Breast epithelium (tissue), 3 donors: ENCODE results near the gene PURB.
"Not testable (repeated sequence)": the region's sequence is repeated elsewhere in the genome, so short reads cannot be mapped to it uniquely, and the experiment has no call there.

Experiments
- POLR2A ChIP-seq: fragments of 450-650 bp; IDR thresholded peaks from one replicate; pipeline ENCODE4 v1.6.1; 2016; ENCODE audit warnings: antibody characterized with exemption, mild to moderate bottlenecking, moderate library complexity
- POLR2AphosphoS5 ChIP-seq, 3 donors: sonication (generic); formaldehyde crosslinking; IDR thresholded peaks; one replicate each; pipeline ENCODE4 v1.6.1; 2017; ENCODE audit warnings: antibody characterized with exemption in 3 of 3
- TF ChIP-seq, protein P1 (sequence below), 3 donors: fragments of 450-650 bp; IDR thresholded peaks; one replicate each; pipeline ENCODE4 v1.5.1; 2016 to 2017; ENCODE audit warnings: antibody characterized with exemption in 3 of 3, mild to moderate bottlenecking in 3 of 3, moderate library complexity in 3 of 3

DNA sequence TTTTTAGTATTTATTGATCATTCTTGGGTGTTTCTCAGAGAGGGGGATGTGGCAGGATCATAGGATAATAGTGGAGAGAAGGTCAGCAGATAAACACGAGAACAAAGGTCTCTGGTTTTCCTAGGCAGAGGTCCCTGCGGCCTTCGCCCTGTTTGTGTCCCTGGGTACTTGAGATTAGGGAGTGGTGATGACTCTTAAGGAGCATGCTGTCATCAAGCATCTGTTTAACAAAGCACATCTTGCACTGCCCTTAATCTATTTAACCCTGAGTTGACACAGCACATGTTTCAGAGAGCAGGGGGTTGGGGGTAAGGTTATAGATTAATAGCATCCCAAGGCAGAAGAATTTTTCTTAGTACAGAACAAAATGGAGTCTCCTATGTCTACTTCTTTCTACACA lies 15.0 kb downstream of the PURB start:
- TF ChIP-seq, protein P1, sequence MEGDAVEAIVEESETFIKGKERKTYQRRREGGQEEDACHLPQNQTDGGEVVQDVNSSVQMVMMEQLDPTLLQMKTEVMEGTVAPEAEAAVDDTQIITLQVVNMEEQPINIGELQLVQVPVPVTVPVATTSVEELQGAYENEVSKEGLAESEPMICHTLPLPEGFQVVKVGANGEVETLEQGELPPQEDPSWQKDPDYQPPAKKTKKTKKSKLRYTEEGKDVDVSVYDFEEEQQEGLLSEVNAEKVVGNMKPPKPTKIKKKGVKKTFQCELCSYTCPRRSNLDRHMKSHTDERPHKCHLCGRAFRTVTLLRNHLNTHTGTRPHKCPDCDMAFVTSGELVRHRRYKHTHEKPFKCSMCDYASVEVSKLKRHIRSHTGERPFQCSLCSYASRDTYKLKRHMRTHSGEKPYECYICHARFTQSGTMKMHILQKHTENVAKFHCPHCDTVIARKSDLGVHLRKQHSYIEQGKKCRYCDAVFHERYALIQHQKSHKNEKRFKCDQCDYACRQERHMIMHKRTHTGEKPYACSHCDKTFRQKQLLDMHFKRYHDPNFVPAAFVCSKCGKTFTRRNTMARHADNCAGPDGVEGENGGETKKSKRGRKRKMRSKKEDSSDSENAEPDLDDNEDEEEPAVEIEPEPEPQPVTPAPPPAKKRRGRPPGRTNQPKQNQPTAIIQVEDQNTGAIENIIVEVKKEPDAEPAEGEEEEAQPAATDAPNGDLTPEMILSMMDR (IDR thresholded peaks at IDR 0.05), result not testable (repeated sequence)
- TF ChIP-seq POLR2A; POLR2AphosphoS5 (IDR thresholded peaks at IDR 0.05): not testable (repeated sequence)
